Activated CD4-positive, alpha-beta T cell treated with anti-CD3 and anti-CD28 coated beads, Interleukin-2, Interleukin-6, amounts not matched to agents 100 ng/mL and 50 ng/mL, durations not matched to agents 16 hours and 8 hours (primary cell): ENCODE measurements around the gene DOCK9.
"Not testable (repeated sequence)": the region's sequence is repeated elsewhere in the genome, so short reads cannot be mapped to it uniquely, and the experiment has no call there.

Source experiments
- DNase-seq: peaks from one replicate; pipeline ENCODE4 v3.0.0-alpha.2; 2020

DOCK9 gene

DNA sequence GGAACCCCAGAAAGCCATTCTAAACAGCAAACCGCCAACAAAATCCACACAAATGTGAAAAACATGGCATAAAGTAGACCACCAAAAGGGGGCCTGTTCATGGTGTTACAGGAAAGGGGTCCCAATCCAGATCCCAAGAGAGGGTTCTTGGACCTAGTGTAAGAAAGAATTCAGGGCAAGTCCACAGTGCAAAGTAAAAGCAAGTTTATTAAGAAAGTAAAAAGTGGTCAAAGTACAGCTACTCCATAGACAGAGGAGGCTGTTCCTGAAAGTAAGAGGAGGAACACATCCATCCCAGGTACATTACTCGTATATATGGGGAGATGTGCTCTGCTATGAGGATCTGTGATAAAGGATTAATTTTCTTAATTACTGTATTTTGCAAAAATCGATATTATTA, 157.6 kb downstream of the DOCK9 start:
- no peak for DNase-seq

DNA sequence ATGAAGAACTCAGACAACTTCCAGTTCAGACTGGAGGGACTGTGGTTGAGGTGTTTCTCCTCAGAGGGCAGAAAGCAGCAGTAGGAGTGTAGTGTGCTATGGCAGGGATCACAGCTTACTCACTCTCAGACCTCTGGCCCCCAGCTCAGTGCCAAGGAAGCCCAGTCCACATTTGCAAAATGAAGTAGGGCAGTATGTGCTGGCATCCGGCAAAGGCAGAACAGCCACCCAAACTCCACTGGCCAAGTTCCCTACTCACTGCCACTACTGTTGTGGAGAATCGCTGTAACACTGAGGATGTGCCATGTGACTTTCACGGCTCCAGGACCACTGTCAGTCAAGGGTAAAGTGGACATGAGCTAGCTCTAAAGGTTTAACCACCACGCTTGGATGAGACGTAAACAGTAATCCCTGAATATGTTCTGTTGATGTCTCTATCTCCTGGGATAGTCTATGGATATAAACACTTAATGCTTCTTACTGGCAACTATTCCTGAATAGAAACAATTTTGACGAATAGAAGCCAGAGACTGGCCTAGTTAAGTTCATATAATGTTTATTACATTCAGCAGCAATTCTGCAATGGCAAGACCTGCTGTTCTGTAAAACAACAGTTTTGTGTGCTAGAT, 158.4 kb downstream of the DOCK9 start:
- DNase-seq = no peak

DNA sequence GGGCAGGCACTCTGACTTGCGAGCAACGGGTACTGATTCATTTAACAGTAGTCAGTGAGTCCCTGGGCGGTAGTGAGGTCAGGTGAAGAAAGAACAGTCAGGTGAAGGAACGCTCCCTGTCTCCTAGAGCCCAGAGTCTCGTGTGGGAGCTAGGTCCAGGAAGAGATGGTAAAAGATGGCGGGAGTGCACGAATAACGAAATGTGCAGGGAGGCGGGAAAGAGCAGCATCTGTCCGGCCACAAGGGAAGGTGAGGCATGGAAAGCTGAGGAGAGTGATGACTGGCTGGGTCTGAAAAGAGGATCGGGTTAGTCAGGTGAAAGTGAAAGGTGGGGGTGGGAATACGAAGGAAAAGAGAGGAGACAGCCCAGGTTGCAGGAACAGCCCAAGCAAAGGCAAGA, 161.5 kb downstream of the DOCK9 start:
- no peak for DNase-seq

DNA sequence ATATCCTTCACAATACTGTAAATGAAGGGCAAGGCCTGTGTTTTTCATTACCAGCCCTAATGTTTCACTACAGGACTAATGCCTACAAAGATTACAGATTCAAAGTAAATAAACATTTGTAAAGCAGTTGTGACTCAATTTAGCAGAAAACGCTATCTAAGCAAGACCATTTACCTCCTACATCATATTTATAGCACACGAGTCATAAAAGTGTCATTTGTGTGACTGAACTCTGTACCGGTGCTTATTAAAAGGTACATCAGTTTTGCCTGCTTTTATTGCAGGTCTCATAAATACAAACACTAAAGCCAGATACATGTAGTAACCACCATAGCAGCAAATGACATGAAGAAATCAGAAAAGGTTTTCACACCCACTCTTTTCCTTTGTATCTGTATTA, 163.9 kb downstream of the DOCK9 start:
- DNase-seq = peak; percentile 4

DNA sequence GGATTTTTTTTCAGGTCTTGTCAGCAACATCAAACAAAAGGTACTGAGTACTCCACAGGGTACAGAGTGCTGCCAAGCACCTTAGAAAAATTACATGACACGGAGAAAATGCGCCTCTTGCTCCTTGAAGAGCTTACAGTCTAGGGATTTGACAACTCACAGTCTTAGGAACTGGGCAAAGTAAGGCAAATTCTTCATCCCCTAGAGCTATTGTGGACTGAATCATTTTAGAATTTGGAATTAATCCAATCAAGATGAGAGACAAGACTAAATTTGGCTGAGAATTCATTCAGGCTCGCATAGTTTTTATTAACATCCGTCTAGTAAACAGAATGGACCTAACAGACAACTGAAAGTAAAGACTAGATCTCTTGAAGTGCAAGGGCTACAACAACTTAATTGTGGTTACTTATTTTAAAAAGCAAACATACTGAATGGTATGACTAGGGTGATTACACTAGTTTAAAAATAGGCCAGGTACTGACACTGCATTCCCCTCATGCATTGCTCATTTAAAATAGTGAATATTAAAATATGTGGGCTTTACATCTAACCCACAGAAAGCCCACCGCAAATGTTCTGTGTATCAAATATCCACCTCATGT, 165.6 kb downstream of the DOCK9 start:
- not testable (repeated sequence) for DNase-seq

DNA sequence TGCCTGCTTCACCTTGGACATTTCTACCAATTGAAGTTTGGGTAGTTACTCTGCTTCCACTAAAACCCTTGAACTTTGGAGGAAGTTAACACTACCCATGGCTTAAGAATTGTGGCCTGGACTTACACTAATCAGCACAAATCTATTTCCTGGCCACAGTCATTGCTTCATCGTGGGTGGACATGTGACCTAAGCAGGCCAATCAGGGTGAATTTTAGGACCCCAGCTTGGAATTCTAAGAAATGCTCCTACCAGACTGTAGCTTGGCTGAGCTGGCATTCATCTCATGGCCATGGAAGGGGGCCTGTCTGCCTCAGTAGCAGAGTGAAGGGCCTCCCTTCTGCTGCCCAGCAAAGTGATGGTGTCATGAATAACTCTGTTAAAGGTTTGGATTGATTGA, 167.1 kb downstream of the DOCK9 start:
- DNase-seq = no peak

DNA sequence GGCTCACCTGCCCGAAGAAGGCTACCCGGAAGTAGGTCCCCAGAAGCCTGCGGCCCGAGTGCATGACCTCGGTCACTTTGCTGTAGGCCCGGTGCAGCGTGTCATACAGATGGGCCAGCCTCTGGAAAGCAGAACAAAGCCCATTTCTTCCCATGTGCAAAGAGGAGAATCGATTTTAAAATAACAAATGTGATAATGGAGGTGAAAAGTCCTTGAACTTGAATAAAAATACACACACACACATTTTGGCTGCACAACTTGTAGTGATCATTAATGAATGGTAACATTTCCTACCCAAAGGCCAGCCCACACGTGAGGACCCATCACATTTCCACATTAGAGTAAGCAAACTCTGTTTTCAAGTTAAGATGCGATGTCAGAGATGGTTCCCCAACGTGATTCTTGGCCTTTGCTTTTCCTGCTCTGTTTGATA, 168.5 kb downstream of the DOCK9 start:
- DNase-seq = no peak

DNA sequence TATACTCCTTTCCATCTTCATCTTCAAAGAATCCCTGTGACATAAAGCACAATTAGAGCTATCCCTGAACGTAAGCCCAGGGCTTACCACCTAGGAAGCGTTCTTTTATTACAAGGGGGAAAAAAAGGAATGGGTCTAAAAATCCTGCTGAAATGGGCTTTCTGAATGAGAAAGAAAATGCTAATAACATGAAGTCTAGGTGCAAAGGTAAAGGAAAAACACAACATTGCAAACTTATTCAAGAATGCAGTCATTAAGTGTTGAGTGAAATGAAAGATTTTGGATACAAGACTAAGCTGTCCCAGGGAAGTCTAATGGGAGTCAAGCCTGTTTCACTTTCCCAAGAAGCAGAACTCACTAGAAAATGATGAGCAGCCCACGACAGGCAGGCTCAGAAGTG, 170.1 kb downstream of the DOCK9 start:
- no peak for DNase-seq

DNA sequence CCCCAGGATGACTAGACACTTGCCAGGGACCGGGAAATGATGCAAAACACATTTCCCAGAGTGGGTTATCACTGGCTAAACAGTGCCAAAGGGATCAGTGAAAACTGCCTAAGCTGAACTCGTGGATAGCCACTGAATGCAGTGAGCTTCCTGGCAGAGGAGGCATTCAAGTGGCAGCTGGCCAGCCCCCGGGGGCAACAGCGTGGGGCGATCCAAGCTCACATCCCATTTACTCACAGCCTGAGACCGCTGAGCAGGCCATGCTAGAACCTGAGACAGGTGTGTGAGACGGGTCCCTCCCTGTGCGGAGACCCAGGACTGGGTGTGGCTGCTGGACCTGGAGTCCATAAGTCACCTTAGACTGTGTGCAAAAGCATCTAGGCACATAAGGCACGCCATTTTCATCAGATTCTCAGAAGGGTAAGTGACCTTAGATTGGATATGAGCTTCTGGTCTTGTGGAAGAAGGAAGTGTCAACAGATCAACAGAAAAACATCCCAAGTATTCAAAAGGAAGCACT, 173.5 kb downstream of the DOCK9 start:
- DNase-seq = no peak

DNA sequence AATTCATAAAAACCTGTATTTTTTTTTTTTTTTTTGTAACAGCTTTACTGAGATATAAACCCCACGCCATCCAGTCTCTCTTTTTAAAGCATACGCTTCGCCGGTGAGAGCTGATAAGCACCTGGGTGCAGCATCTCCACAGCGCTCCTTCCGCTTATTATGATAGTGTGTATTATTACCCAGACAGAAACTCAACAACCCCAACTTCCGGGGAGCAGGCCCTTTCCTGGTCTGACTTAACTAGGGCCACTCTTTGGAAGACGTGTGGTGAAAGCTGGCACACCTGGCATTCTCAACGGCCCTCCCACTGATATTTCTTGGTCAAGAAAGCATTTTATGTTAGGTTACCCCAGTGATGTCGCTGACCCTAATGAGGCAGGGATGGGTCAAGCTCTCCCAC, 173.9 kb downstream of the DOCK9 start:
- DNase-seq = no peak

DNA sequence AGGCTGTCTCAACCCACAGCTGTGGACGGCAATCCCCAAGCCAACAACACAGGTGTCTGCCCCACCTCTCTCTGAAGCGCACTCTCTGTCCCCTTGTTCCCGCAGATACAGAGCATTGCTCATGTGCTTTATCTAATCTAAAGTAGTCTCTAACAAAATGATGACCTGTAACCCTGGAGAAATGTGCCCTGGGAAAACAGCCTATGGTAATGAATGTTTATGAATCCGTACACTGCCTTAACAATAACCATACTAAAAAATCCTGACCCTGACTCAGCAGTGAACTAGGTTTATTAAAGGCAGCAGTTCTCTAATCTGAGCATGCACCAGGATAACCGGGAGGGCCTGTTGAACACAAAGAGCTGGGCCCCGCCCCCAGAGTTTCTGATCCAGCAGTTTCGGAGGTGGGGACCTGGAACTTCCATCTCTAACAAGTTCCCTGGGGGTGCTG, 174.7 kb downstream of the DOCK9 start:
- DNase-seq = no peak

DNA sequence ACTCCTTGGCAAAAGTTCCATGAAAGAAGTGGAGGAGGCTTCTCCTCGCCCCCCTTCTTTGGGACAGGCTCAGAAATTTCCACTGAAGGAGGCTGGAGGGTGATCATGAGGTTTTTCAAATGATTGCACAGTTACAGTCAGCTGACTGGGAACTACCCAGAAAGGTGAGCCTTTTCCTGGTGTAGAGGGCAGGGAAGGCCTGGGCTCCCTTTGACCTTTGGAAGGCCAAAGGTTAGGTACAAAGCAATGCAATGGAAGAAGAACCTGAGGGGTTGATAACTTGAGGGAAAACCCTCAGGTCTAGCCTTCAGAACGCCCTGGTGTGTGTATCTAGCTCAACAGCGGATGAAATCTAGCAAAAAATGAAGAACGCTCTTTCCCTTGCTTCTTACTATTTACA, 175.3 kb downstream of the DOCK9 start:
- no peak for DNase-seq

DNA sequence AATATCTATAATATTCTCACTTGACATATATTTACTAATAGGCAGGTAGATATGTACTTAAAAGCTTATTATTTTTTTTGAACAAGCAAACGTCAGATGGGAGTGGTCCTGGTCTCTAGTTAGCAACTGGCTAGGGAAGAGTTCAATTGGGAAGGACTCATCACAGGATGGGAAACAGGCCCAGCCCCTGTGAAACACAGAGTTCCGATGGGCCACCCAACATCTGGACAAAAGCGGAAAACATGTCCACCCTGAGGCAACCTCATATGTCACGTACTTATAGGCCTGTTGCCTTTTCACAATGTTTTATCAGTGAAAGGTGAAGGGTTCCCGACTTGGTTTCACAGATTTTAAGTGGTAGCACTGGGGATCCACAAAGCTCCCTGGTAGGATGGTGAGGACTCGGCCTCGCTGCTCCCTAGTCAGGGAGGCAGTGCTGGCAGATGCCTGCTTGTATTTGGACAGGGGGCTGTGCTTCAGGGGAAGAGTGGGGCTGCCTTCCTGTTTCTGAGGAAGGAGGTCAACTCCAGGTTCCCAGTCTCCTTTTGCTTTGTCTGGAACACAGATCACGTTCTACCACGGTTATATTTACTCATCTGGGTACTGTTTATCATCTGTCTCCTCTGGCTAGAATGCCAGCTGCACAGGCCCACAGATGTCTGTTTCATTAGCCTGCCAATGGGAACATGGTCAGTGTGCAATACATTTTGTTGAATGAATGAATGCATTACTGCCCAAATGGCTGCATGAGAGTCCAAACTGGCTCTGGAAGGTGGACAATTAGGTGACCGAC, 176.0 kb downstream of the DOCK9 start:
- no peak for DNase-seq

DNA sequence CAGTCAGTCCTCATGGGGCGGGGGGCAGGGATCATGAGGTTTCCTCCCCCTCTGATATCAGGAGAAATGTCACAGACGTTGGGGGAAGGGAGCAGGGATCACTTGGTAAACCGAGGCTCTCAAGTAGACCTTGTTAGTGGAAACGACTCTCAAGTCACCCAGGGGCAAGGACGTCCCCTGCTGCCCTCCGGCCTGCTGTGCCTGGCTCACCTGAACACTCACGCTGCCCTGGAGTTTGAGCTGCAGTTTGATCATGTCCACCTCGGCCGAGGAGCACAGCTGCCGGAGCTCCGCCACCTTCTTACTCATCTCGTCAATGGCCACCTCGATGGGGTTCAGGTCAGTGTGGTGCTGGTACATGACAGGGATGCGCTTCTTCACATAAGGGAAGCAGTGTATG, 177.8 kb downstream of the DOCK9 start:
- DNase-seq = no peak

DNA sequence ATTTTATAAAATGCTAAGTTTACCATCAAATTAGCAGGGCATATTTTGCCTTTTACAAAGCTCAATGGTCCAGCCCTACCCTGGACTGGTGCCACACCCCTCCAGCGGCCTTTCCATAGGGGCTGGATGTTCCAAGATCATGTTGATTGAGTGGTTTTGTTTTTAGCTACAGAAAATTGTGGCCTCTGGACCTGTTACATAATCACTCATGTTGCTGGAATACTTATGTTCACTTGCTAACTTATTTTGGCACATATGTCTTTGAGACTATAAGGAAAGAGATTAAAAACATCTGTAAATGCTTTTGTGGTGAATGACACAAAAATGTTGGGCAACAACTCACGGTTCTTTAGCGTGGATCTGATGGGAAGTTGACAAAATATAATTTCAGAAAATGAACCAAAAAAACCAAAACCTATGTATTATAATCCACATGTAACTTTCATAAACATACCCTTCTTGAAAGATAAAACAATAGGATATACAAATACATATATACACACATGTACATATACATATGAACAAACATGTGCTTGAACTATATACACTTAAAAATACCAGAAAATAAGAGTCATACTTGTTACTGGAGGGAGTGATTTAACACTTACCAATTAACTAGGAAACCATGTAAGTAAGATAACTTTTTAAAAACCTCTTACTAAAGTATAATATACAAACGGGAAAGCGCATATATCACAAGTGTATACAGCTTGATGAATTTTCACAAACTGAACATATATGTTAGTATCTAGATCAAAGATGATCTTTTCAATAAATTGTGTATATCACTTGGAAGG, 178.8 kb downstream of the DOCK9 start:
- no peak for DNase-seq

DNA sequence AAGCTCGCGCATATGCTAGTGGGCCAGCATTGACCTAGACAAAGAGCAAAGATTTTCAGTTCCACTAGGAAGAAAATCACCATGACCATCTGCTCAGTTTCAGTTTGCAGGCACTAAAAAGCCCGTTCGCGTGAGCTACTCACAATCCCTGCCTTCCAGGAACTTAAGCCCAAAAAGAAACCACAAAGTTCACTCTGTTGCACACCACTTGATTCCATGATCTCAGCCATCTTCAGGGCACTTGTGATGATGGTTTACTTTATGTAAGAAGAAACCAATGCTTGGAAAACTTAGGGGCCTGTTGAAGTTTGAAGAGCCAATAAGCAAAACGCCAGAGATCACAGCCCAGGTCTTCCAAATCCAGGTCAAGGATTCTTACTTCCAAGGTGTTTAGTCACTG, 180.4 kb downstream of the DOCK9 start:
- DNase-seq = no peak

DNA sequence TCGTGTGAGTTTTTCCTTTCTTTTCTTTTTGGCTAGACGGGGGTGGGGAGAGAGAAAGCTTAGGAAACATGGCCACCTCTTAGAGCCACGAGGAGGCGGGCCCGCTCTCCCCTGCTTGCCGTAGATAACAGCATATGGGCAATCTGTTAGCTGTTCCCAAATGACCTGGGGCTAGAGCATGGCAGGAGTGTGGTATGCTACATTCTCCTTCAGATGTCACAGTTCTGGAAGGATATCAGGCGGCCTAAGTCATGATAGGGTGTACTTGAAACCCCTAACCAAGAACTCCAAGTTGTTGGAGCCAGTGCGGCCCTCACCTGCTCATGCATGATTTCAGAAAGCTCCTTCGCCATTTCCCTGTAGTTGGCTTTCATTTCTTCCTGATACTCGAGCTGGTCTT, 181.1 kb downstream of the DOCK9 start:
- no peak for DNase-seq

DNA sequence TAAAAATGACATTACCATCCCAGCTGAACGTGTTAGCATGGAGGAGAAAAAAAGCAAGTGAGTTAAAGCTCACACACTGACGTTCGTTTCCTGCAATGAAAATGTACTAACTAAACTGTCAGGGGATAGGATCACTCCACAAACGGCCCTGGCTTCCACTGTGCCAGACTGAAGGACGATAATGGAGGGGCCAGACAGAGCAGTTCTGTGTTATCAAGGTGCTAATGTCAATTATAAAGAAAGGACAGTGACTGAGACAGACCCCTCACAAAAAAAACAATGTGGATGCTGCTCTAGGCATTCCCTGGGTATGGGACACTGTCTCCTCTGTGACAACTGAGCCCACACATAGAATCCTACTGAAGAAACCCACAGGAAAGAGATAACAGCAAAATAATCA, 181.7 kb downstream of the DOCK9 start:
- no peak for DNase-seq

DNA sequence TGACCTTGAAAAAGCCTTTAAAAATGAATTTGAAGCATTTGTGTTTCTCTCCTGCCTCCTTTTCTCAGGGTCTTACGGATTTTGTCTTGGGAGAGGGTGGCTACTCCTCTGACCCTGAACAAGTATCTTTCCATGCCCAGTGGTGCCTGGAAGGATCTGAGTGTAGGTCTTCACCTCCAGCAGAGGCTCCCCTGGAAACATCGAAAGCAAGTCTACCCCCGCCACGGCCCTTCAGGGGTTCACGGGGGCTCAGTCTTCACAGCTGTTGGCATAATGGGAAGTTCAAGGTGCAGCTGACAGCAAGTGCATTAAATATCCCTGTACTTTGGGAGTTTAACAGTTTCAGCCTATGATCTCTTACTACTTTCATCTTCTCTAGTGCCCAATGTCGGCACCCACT, 182.6 kb downstream of the DOCK9 start:
- no peak for DNase-seq

DNA sequence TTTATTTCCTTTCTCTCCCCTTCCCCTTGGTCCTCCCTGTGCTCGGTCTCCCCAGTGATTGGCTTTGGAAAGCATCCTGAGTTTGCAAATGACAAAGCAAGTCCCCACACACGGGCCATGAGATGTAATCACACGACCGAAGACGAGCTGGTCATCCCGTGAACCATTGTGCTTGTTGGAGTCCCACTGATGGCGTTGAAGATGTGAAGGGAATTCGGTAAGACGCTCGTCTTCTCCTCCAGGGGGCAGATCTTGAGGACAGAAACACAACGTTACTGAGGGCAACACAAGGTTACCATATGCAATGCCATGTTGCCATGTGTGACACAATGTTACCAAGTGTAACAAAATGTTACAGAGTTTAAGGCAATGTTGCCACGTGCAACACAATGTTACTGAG, 183.4 kb downstream of the DOCK9 start:
- DNase-seq = no peak

DNA sequence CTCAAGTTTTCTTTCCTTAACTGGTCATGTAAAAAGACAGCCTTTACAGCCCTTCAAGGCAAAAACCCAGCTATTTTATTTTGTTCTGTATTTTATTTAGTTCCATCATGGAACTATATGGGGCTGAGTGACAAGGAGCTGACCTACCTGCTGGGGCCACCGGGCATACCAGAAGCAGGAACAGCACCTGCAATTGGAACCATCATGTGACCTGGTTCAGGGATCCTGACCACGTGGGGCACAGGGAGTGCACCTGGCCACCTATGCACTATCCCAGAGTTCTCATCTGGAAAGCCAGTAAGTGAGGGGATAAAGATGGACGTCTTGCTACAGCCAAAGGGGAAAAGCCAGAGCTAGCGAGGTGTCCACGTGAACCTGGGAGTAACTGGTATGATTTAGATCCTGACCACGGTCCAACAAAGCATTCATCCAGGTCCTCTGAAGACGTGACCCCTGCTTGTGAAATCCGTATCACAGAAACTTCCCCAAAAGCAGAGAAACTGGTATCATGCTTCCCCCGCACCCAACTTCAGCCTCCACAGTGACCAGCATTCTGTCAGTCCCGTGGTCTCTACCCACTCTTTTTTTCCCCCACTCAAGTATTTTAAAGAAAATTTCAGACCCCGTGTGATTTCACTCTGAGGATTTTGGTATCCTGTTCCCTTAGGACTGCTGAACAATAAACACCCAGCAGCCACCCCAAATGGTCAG, 184.9 kb downstream of the DOCK9 start:
- no peak for DNase-seq

DNA sequence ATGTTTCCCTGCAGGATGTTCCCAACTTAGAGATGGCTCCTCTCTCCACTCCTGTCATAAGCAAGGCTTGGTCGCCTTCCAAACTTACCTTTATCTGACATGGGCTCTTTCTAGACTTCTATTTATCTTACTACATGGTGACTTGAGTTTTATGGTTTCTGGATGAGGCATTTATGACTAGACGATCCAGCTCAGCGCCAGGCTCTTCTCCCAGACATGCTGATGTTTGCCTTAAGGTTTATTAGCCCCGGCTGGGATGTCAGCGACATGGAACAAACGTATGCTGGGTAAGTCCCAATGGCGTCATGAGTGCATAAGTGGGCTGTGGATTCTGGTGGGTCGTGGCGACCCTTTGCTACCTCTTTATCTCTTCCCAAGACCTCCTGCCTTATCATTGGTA, 185.5 kb downstream of the DOCK9 start:
- no peak for DNase-seq

DNA sequence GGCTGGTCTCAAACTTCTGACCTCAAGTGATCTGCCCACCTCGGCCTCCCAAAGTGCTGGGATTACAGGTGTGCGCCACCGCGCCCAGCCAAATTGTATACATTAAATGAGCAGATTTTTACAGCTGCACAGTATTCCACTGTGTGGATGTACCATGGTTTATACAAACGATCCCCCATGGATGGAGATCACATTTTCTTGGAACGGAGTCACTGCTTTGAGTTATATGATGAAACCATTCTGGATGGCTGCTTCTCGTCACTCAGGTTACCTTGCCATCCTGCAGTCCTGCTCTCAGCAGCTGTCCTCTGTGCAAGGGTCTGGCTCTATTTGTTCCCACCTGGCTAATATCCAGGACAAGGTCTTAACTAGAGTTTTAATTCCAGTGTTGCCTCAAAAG, 186.3 kb downstream of the DOCK9 start:
- no peak for DNase-seq
